HepG2 (cell line): Measurements from ENCODE around the gene ABCB6. TPM values are rescaled to one million over a fixed set of nuclear protein-coding genes. Genes with fewer than 3 reads are reported as not detected.
A peak's percentile ranks its signal among the peaks of the same experiment; 100 is the strongest.

Experiments
- ARHGAP35 ChIP-seq: sonication (generic); formaldehyde crosslinking; IDR thresholded peaks from 2 replicates; pipeline ENCODE4 v1.9.0; 2022; ENCODE audit warnings: mild to moderate bottlenecking, inconsistent platforms, moderate library complexity, missing genetic modification reagents, borderline replicate concordance
- CREBL2 ChIP-seq: sonication (generic); formaldehyde crosslinking; IDR thresholded peaks from 2 replicates; pipeline ENCODE4 v1.8.1; 2023; ENCODE audit warnings: missing genetic modification reagents, mild to moderate bottlenecking, borderline replicate concordance
- CSRNP2 ChIP-seq: sonication (generic); formaldehyde crosslinking; conservative IDR thresholded peaks from 2 replicates; pipeline ENCODE4 v1.8.0; 2022; ENCODE audit warnings: low read depth, missing genetic modification reagents
- ELK4 ChIP-seq: sonication (generic); formaldehyde crosslinking; IDR thresholded peaks from 2 replicates; pipeline ENCODE4 v1.9.0; 2021; ENCODE audit warnings: missing genetic modification reagents, borderline replicate concordance
- FIP1L1 ChIP-seq: fragments of 200-400 bp; formaldehyde crosslinking; IDR thresholded peaks from 2 replicates; pipeline ENCODE4 v1.6.1; 2018; ENCODE audit warnings: low read depth, mild to moderate bottlenecking, low read length, moderate library complexity, borderline replicate concordance; ENCODE audit not compliant: insufficient read depth
- HHEX ChIP-seq: IDR thresholded peaks from 2 replicates; pipeline ENCODE4 v1.6.1; 2016; ENCODE audit warnings: control low read depth
- KLF12 ChIP-seq: sonication (generic); formaldehyde crosslinking; IDR thresholded peaks from 2 replicates; pipeline ENCODE4 v1.4.0; 2020; ENCODE audit warnings: missing genetic modification reagents, borderline replicate concordance
- MEIS1 ChIP-seq: sonication (generic); formaldehyde crosslinking; IDR thresholded peaks from 2 replicates; pipeline ENCODE4 v1.9.0; 2021; ENCODE audit warnings: mild to moderate bottlenecking, missing genetic modification reagents, moderate library complexity, borderline replicate concordance
- TEAD2 ChIP-seq: sonication (generic); formaldehyde crosslinking; IDR thresholded peaks from 2 replicates; pipeline ENCODE4 v1.9.0; 2021; ENCODE audit warnings: missing genetic modification reagents
- TRIM22 ChIP-seq: fragments of 450-650 bp; IDR thresholded peaks from 2 replicates; pipeline ENCODE4 v1.6.1; 2017
- ZNF292 ChIP-seq: sonication (generic); formaldehyde crosslinking; IDR thresholded peaks from 2 replicates; pipeline ENCODE4 v1.8.1; 2022; ENCODE audit warnings: mild to moderate bottlenecking, low read depth, missing genetic modification reagents, borderline replicate concordance
- ZNF430 ChIP-seq: sonication (generic); formaldehyde crosslinking; IDR thresholded peaks from 2 replicates; pipeline ENCODE4 v1.9.0; 2021; ENCODE audit warnings: mild to moderate bottlenecking, missing genetic modification reagents
- ZNF737 ChIP-seq: sonication (generic); formaldehyde crosslinking; IDR thresholded peaks from 2 replicates; pipeline ENCODE4 v1.5.0; 2020; ENCODE audit warnings: missing genetic modification reagents, mild to moderate bottlenecking, borderline replicate concordance
- polyA plus RNA-seq, 8 experiments: library from polyadenylated mRNA; depleted of rRNA in 3 of 8; stranded (reverse) in 7 of 8; unstranded in 1 of 8; fragments of >200 nt; fragmentation: Illumina TruSeq in 4 of 8; extraction: Trizol in 4 of 8; gene quantifications; 2 replicates each; pipeline versions ENCODE4 v1.2.1 to v1.2.3, GENCODE V29; 2011 to 2016; ENCODE audit warnings: low read depth in 4 of 8, missing spikeins in 1 of 8, mixed read lengths in 1 of 8; ENCODE audit not compliant: insufficient read depth in 1 of 8
- total RNA-seq, 5 experiments: library from RNA; depleted of rRNA; stranded (reverse); fragments of >200 nt; fragmentation: Illumina TruSeq; extraction: Trizol; gene quantifications; 2 replicates each; pipeline ENCODE4 v1.2.3, GENCODE V29; 2016; ENCODE audit warnings: low read depth in 1 of 5
- TF ChIP-seq, protein P1 (sequence below): sonication (generic); formaldehyde crosslinking; IDR thresholded peaks from 2 replicates; pipeline ENCODE4 v1.5.0; 2020; ENCODE audit warnings: mild to moderate bottlenecking, missing genetic modification reagents, borderline replicate concordance

Gene ABCB6
- total and polyA plus RNA-seq, 2 of the 13 experiments (the other 11 are each of a cell fraction or from before 2014, with no cell fraction given), result 91.1 to 137 TPM

DNA sequence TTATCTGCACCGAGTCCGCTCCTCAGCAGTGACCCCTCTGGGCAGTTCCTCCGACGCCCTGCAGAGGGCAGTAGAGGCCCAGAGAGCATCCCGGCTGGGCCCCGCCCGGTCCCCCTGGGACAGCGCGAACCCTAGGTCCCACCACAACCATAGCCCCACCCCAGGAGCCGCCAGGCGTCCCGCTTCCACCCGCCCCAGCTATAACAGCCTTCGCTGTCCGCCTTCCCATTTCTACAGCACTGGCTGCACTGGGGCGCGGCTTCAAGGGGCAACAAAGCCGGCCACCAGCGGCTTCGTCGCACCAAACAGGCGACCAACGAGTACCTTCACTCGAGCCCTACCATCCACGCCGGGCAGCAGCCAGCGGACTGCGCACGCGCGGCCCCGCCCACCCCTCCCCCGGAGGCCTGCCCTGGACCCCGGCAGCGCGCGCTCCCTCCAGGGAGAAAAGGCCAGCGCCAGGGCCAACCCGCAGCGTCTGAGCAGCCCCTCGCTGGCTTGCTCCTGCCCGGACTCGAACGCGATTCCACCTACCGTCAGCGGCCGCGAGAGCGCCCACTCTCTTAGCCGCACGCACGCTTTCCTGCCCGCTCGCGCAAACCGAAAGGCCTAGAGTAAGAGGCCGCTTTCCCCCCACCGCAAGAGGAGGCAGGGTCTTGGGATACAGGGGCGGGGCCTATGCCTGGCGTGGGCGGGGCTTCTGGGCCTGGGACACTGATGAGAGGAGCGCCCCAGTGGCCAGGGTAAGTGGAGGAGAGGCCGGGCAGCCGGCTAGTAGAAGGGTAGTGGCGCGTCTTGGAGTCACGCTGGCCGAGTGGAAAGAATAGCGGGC, 58.4 kb downstream of the ABCB6 start, which contains the start of gene NHEJ1 (continued):
- TF ChIP-seq CREBL2 (peak; percentile 58; the same call in 1 of the 2 replicates), ARHGAP35 (CRISPR knock-in tag) (peak; percentile 91), ZNF430 (CRISPR knock-in tag) (peak; percentile 74), CSRNP2 (CRISPR knock-in tag) (0 out of 2 replicates have a peak, but pooled peaks have one; percentile 74), TEAD2 (CRISPR knock-in tag) (peak; percentile 49; the same call in 1 of the 2 replicates), KLF12 (CRISPR knock-in tag) (peak; percentile 81; the same call in 1 of the 2 replicates), ZNF737 (CRISPR knock-in tag) (no peak), TRIM22 (no peak), FIP1L1 (peak; percentile 35; the same call in 1 of the 2 replicates), ZNF292 (CRISPR knock-in tag) (no peak), HHEX (CRISPR knock-in tag) (no peak), MEIS1 (no peak), ELK4 (CRISPR knock-in tag) (no peak)
- TF ChIP-seq, protein P1, sequence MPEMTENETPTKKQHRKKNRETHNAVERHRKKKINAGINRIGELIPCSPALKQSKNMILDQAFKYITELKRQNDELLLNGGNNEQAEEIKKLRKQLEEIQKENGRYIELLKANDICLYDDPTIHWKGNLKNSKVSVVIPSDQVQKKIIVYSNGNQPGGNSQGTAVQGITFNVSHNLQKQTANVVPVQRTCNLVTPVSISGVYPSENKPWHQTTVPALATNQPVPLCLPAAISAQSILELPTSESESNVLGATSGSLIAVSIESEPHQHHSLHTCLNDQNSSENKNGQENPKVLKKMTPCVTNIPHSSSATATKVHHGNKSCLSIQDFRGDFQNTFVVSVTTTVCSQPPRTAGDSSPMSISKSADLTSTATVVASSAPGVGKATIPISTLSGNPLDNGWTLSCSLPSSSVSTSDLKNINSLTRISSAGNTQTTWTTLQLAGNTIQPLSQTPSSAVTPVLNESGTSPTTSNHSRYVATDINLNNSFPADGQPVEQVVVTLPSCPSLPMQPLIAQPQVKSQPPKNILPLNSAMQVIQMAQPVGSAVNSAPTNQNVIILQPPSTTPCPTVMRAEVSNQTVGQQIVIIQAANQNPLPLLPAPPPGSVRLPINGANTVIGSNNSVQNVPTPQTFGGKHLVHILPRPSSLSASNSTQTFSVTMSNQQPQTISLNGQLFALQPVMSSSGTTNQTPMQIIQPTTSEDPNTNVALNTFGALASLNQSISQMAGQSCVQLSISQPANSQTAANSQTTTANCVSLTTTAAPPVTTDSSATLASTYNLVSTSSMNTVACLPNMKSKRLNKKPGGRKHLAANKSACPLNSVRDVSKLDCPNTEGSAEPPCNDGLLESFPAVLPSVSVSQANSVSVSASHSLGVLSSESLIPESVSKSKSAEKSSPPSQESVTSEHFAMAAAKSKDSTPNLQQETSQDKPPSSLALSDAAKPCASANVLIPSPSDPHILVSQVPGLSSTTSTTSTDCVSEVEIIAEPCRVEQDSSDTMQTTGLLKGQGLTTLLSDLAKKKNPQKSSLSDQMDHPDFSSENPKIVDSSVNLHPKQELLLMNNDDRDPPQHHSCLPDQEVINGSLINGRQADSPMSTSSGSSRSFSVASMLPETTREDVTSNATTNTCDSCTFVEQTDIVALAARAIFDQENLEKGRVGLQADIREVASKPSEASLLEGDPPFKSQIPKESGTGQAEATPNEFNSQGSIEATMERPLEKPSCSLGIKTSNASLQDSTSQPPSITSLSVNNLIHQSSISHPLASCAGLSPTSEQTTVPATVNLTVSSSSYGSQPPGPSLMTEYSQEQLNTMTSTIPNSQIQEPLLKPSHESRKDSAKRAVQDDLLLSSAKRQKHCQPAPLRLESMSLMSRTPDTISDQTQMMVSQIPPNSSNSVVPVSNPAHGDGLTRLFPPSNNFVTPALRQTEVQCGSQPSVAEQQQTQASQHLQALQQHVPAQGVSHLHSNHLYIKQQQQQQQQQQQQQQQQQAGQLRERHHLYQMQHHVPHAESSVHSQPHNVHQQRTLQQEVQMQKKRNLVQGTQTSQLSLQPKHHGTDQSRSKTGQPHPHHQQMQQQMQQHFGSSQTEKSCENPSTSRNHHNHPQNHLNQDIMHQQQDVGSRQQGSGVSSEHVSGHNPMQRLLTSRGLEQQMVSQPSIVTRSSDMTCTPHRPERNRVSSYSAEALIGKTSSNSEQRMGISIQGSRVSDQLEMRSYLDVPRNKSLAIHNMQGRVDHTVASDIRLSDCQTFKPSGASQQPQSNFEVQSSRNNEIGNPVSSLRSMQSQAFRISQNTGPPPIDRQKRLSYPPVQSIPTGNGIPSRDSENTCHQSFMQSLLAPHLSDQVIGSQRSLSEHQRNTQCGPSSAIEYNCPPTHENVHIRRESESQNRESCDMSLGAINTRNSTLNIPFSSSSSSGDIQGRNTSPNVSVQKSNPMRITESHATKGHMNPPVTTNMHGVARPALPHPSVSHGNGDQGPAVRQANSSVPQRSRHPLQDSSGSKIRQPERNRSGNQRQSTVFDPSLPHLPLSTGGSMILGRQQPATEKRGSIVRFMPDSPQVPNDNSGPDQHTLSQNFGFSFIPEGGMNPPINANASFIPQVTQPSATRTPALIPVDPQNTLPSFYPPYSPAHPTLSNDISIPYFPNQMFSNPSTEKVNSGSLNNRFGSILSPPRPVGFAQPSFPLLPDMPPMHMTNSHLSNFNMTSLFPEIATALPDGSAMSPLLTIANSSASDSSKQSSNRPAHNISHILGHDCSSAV (CRISPR knock-in tag), result no peak
